Measurements from ENCODE around the gene DNAJC24. TPM values are rescaled to one million over a fixed set of nuclear protein-coding genes. Genes with fewer than 3 reads are reported as not detected.

DNAJC24 gene
- total RNA-seq, 2 experiments from 2014 or later = 6.5 to 7.5 TPM

GRCh38 chr11:31325160-31325559 is 44.5 kb upstream of the DNAJC24 start:
- no peaks in the 10 kb centered on the region for H3K9me3 Mint-ChIP-seq
- CTCF ChIA-PET = no interaction called here
- no peaks in the 10 kb centered on the region for H3K27me3 Mint-ChIP-seq
- no peaks in the 10 kb centered on the region for H3K36me3 Mint-ChIP-seq (ENCODE audit: low read depth)
- H3K4me1 Mint-ChIP-seq (ENCODE audit: low read depth) = no peaks in the 10 kb centered on the region
- H3K27me3 ChIP-seq (ENCODE audit: control insufficient read depth in 1 of 2, insufficient read depth in 2 of 2, low read length in 2 of 2) = no peaks in the 10 kb centered on the region
- no peak for DNase-seq
- POLR2A ChIA-PET = no interaction called here
- no peak overlapping the region for H3K4me3 Mint-ChIP-seq
- no peaks in the 10 kb centered on the region for H3K4me1 ChIP-seq (ENCODE audit: insufficient read depth, low read length)
- H3K27ac ChIP-seq (ENCODE audit: low read depth in 1 of 2, low read length in 2 of 2) = no peak overlapping the region
- no peak overlapping the region for H3K27ac Mint-ChIP-seq
- no peaks in the 10 kb centered on the region for H3K9me3 ChIP-seq (ENCODE audit: control insufficient read depth in 1 of 2, insufficient read depth in 1 of 2, low read length in 2 of 2)
- ATAC-seq (ENCODE audit: poor library complexity) = no peak
- H3K36me3 ChIP-seq (ENCODE audit: insufficient read depth, low read length) = no peaks in the 10 kb centered on the region
- intact Hi-C loops (cut with DNase I, micrococcal nuclease) = no loop called here
- no peak for TF ChIP-seq CTCF (IDR thresholded peaks at IDR 0.05)
- H3K4me3 ChIP-seq (ENCODE audit: low read length) = no peak overlapping the region

GRCh38 chr11:31326470-31327148 is 43.1 kb upstream of the DNAJC24 start:
- ATAC-seq (ENCODE audit: poor library complexity) (no peak), DNase-seq (peak in 1 of 14 experiments; percentile 15)
- H3K27me3 ChIP-seq (ENCODE audit: control insufficient read depth in 1 of 2, insufficient read depth in 2 of 2, low read length in 2 of 2) = no peaks in the 10 kb centered on the region
- Mint-ChIP-seq H3K9me3 (no peaks in the 10 kb centered on the region), H3K36me3 (ENCODE audit: low read depth) (no peaks in the 10 kb centered on the region), H3K27me3 (no peaks in the 10 kb centered on the region), H3K27ac (no peak overlapping the region), H3K4me3 (no peak overlapping the region), H3K4me1 (ENCODE audit: low read depth) (no peaks in the 10 kb centered on the region)
- intact Hi-C loops (cut with DNase I, micrococcal nuclease) = no loop called here
- CTCF ChIA-PET = no interaction called here
- POLR2A ChIA-PET = interaction anchor here (1.0 kb wide), 1 partner anchor 10 kb away, joined by 3 read pairs; no protein-coding TSS in a partner anchor
- no peak for TF ChIP-seq CTCF (IDR thresholded peaks at IDR 0.05)
- no peaks in the 10 kb centered on the region for H3K9me3 ChIP-seq (ENCODE audit: control insufficient read depth in 1 of 2, insufficient read depth in 1 of 2, low read length in 2 of 2)
- no peaks in the 10 kb centered on the region for H3K4me1 ChIP-seq (ENCODE audit: insufficient read depth, low read length)
- H3K4me3 ChIP-seq (ENCODE audit: low read length) = peak overlapping the region; percentile 11
- H3K27ac ChIP-seq (ENCODE audit: low read depth in 1 of 2, low read length in 2 of 2) = no peak overlapping the region
- no peaks in the 10 kb centered on the region for H3K36me3 ChIP-seq (ENCODE audit: insufficient read depth, low read length)

GRCh38 chr11:31327417-31327816 is 42.2 kb upstream of the DNAJC24 start:
- H3K27me3 ChIP-seq (ENCODE audit: control insufficient read depth in 1 of 2, insufficient read depth in 2 of 2, low read length in 2 of 2) = no peaks in the 10 kb centered on the region
- H3K36me3 Mint-ChIP-seq (ENCODE audit: low read depth) = no peaks in the 10 kb centered on the region
- no peak overlapping the region for H3K4me3 Mint-ChIP-seq

More at GRCh38 chr11:31327417-31327816, 42.2 kb upstream of the DNAJC24 start:
- H3K9me3 Mint-ChIP-seq = no peaks in the 10 kb centered on the region
- ChIA-PET POLR2A (no interaction called here), CTCF (no interaction called here)
- H3K27me3 Mint-ChIP-seq = peaks cover 2% of the 10 kb centered on the region
- Histone ChIP-seq H3K4me3 (ENCODE audit: low read length) (no peak overlapping the region), H3K36me3 (ENCODE audit: insufficient read depth, low read length) (no peaks in the 10 kb centered on the region), H3K9me3 (ENCODE audit: control insufficient read depth in 1 of 2, insufficient read depth in 1 of 2, low read length in 2 of 2) (no peaks in the 10 kb centered on the region), H3K27ac (ENCODE audit: low read depth in 1 of 2, low read length in 2 of 2) (no peak overlapping the region), H3K4me1 (ENCODE audit: insufficient read depth, low read length) (no peaks in the 10 kb centered on the region)
- H3K27ac Mint-ChIP-seq = no peak overlapping the region
- ATAC-seq (ENCODE audit: poor library complexity) = no peak
- no peak for TF ChIP-seq CTCF (IDR thresholded peaks at IDR 0.05)
- intact Hi-C loops (cut with DNase I, micrococcal nuclease) = no loop called here
- H3K4me1 Mint-ChIP-seq (ENCODE audit: low read depth) = no peaks in the 10 kb centered on the region
- DNase-seq = no peak

Data from CD4-positive, alpha-beta T cell (primary cell).